H1 (cell line): ENCODE measurements around the gene CTSH. TPM values are rescaled to one million over a fixed set of nuclear protein-coding genes. Genes with fewer than 3 reads are reported as not detected.
A peak's percentile ranks its signal among the peaks of the same experiment; 100 is the strongest.

Experiments
- CHD7 ChIP-seq: fragments of 300-600 bp; sonication (generic); IDR thresholded peaks from 2 replicates; pipeline ENCODE4 v1.7.1; 2012; ENCODE audit warnings: low read length, moderate library complexity, mild to moderate bottlenecking, inconsistent platforms; ENCODE audit not compliant: insufficient replicate concordance
- KDM1A ChIP-seq: fragments of 200-600, 300-600 bp; sonication (generic); IDR thresholded peaks from 2 replicates; pipeline ENCODE4 v1.7.1; 2016; ENCODE audit warnings: mild to moderate bottlenecking, low read length, borderline replicate concordance
- RNF2 ChIP-seq: fragments of 200-900, 300-1000 bp; sonication (generic); IDR thresholded peaks from 2 replicates; pipeline ENCODE4 v1.7.1; 2016; ENCODE audit warnings: borderline replicate concordance, low read depth, mild to moderate bottlenecking, antibody characterized with exemption, low read length; ENCODE audit not compliant: poor library complexity, severe bottlenecking; ENCODE audit errors: missing control alignments
- SAP30 ChIP-seq: fragments of 300-600 bp; sonication (generic); IDR thresholded peaks from 2 replicates; pipeline ENCODE4 v1.7.1; 2012; ENCODE audit warnings: low read length, moderate library complexity, mild to moderate bottlenecking, inconsistent platforms; ENCODE audit not compliant: insufficient read depth, insufficient replicate concordance
- polyA plus RNA-seq, 7 experiments: library from polyadenylated mRNA; depleted of rRNA in 3 of 7; stranded (reverse) in 5 of 7; unstranded in 2 of 7; fragments of >200 nt in 5 of 7; fragments of 200-250 nt in 2 of 7; gene quantifications; 1 replicate in 5 of 7; 2 replicates in 1 of 7; 4 replicates in 1 of 7; pipeline versions ENCODE4 v1.2.1 to v1.2.3, GENCODE V29; 2011 to 2013; ENCODE audit warnings: missing spikeins in 2 of 7, mixed read lengths in 2 of 7
- total RNA-seq: library from RNA; stranded (reverse); fragmentation: NEBNext Ultra II Directional; extraction: Animal tissue kit (Norgen Biotek cat#: 25700); gene quantifications from 2 replicates; pipeline ENCODE4 v1.2.1, GENCODE V29; 2021

Gene CTSH
- total and polyA plus RNA-seq, 2 of the 8 experiments (the other 6 are each of a cell fraction or from before 2014, with no cell fraction given): 34.0 to 36.8 TPM

DNA sequence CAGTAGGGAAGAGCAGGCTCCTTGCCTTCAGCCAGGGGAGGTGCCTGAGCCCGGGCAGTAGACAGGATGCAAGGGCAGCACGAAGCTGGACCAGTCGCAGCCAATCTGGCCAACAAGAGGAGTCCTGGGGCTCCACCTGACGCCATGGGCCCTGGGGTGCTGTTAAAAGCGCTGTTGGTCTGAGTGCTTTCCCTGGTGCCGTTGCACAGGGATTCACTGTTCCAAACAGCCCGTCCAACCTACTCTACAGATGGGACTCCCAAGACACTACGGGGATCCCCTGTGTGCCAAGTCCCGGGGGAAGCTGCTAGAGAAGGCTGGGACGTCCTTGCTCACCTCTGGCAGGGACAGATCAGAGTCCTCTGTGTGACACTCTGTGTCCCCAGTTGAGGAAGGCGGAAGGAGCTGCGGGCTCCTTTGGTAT lies 632 bp downstream of the CTSH start (continued):
- TF ChIP-seq CHD7: no peak
- TF ChIP-seq KDM1A: no peak
- no peak for TF ChIP-seq SAP30
- TF ChIP-seq RNF2: peak; percentile 18
